ENCODE measurements around the gene ECD.

Gene ECD

GRCh38 chr10:73167783-73168464 lies at the start of gene ECD, which contains the start of gene FAM149B1:
ECD (minus strand) TSS chr10:73168008; CDS start chr10:73163937, 4,071 bp downstream.
FAM149B1 (plus strand) TSS chr10:73168119; CDS start chr10:73168340, 221 bp downstream.
- peak; percentile 80 for DNase-seq

GRCh38 chr10:73215749-73216148 lies 47.9 kb upstream of the ECD start:
- no peak for DNase-seq

- DNase-seq = no peak
These were observed 43.5 kb upstream of the ECD start for GRCh38 chr10:73211106-73211811.

- no peak for DNase-seq
These were observed 42.7 kb upstream of the ECD start for GRCh38 chr10:73210395-73211105.

GRCh38 chr10:73209705-73210104 lies 41.9 kb upstream of the ECD start:
- no peak for DNase-seq

GRCh38 chr10:73207883-73208282 lies 40.1 kb upstream of the ECD start:
- no peak for DNase-seq

GRCh38 chr10:73206385-73206784 lies 38.6 kb upstream of the ECD start:
- no peak for DNase-seq

GRCh38 chr10:73205890-73206289 lies 38.1 kb upstream of the ECD start:
- DNase-seq = no peak

- DNase-seq = no peak
These were observed 37.3 kb upstream of the ECD start for GRCh38 chr10:73205081-73205480.

- no peak for DNase-seq
These were observed 22.4 kb upstream of the ECD start for GRCh38 chr10:73190188-73190587.

- no peak for DNase-seq
These were observed 18.5 kb upstream of the ECD start for GRCh38 chr10:73186266-73186665.

GRCh38 chr10:73183667-73184281 lies 16.0 kb upstream of the ECD start:
- DNase-seq = no peak

GRCh38 chr10:73182568-73182967 lies 14.8 kb upstream of the ECD start:
- DNase-seq = no peak

GRCh38 chr10:73174148-73174925 lies 6.5 kb upstream of the ECD start:
- no peak for DNase-seq

- no peak for DNase-seq
These were observed 5.1 kb upstream of the ECD start for GRCh38 chr10:73172867-73173266.

- DNase-seq = no peak
These were observed 1.5 kb upstream of the ECD start for GRCh38 chr10:73169320-73169719.

- DNase-seq = no peak
These were observed 626 bp upstream of the ECD start for GRCh38 chr10:73168465-73168803.

- no peak for DNase-seq
These were observed 388 bp downstream of the ECD start for GRCh38 chr10:73167458-73167782.

GRCh38 chr10:73166972-73167371 lies 836 bp downstream of the ECD start:
- DNase-seq = no peak

- DNase-seq = no peak
These were observed 4.7 kb downstream of the ECD start for GRCh38 chr10:73163096-73163495.

- DNase-seq = no peak
These were observed 6.1 kb downstream of the ECD start for GRCh38 chr10:73161662-73162061.

GRCh38 chr10:73161079-73161478 lies 6.7 kb downstream of the ECD start:
- no peak for DNase-seq
